HG03378 (cell line): ENCODE data around the gene FAM210B.
"Not testable (repeated sequence)": the region's sequence is repeated elsewhere in the genome, so short reads cannot be mapped to it uniquely, and the experiment has no call there.

Experiments used
- ATAC-seq: cut with Tn5 transposase; IDR thresholded peaks from one replicate; pipeline ENCODE4 v1.9.1; 2021; ENCODE audit warnings: mild to moderate bottlenecking, moderate library complexity; ENCODE audit not compliant: unreplicated experiment

FAM210B gene

GRCh38 chr20:56360133-56360907 is 1.5 kb downstream of the FAM210B start:
- no peak for ATAC-seq

GRCh38 chr20:56360908-56361205 is 2.1 kb downstream of the FAM210B start:
- no peak for ATAC-seq

GRCh38 chr20:56361900-56362299 is 3.1 kb downstream of the FAM210B start:
- no peak for ATAC-seq

GRCh38 chr20:56362833-56363413 is 4.1 kb downstream of the FAM210B start:
- ATAC-seq = no peak

- ATAC-seq = no peak
Measured at GRCh38 chr20:56363491-56363890, 4.7 kb downstream of the FAM210B start.

GRCh38 chr20:56368351-56369134 is 9.8 kb downstream of the FAM210B start:
- ATAC-seq = no peak

- ATAC-seq = no peak
Measured at GRCh38 chr20:56369179-56369578, 10.4 kb downstream of the FAM210B start.

- no peak for ATAC-seq
Measured at GRCh38 chr20:56371977-56372376, 13.2 kb downstream of the FAM210B start.

GRCh38 chr20:56372850-56373249 is 14.1 kb downstream of the FAM210B start:
- ATAC-seq = no peak

- no peak for ATAC-seq
Measured at GRCh38 chr20:56373942-56374341, 15.2 kb downstream of the FAM210B start.

GRCh38 chr20:56376331-56376730 is 17.6 kb downstream of the FAM210B start:
- ATAC-seq = no peak

- ATAC-seq = no peak
Measured at GRCh38 chr20:56378386-56378785, 19.6 kb downstream of the FAM210B start.

- no peak for ATAC-seq
Measured at GRCh38 chr20:56380375-56380774, 21.6 kb downstream of the FAM210B start.

GRCh38 chr20:56381501-56381900 is 22.7 kb downstream of the FAM210B start:
- peak; percentile 55 for ATAC-seq

- ATAC-seq = no peak
Measured at GRCh38 chr20:56382696-56383095, 23.9 kb downstream of the FAM210B start.

GRCh38 chr20:56383334-56383733 is 24.6 kb downstream of the FAM210B start:
- ATAC-seq = no peak

- no peak for ATAC-seq
Measured at GRCh38 chr20:56385130-56385529, 26.4 kb downstream of the FAM210B start.

- no peak for ATAC-seq
Measured at GRCh38 chr20:56386219-56386618, 27.4 kb downstream of the FAM210B start.

GRCh38 chr20:56388882-56389281 is 30.1 kb downstream of the FAM210B start:
- ATAC-seq = no peak

- no peak for ATAC-seq
Measured at GRCh38 chr20:56389807-56390206, 31.0 kb downstream of the FAM210B start.

- not testable (repeated sequence) for ATAC-seq
Measured at GRCh38 chr20:56390396-56390795, 31.6 kb downstream of the FAM210B start.

GRCh38 chr20:56391037-56391436 is 32.3 kb downstream of the FAM210B start:
- no peak for ATAC-seq
